OCI-M2 (cell line): ENCODE data around the gene DHX57.

Experiments used
- DNase-seq: peaks from one replicate; lab custom pipeline; 2025; ENCODE audit not compliant: unreplicated experiment; lab: John Stamatoyannopoulos, UW

DHX57 gene

DNA sequence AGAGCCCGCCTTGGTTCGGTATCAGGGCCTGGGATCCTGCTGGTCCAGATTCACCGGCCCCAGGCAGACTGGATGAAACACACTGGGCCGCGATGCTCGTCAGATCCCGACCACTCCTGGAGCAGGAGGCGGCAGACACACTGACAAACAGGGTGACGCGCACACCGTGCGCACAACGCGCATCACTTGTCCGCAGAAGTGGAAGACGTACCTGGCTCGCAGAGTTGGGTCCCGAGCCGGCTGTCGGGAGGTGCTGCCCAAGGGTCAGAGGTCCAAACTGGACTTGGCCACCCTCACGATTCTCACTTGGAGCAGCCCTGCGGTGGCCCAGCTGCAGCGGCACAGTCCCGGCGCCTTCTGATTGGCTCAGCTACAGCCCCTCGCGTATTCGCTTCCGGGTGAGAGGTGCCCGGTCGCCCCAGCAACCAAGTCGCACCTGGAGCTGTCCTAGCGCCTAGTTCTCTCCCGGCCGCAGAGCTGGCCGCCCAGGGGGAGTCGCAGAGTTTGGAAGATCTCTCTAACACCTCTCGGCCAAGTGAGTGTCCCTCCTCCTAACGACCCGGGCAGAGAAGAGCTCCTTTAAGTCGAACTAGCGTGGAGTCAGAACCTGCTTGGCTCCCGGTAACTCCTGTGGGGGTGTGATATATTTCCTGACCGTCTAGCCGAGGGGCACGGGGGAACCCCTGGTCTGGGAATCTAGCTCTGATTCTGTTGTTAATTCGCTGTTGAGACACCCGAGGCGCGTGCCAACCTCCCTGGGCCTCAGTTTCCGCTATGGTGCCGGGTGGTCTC is at the start of gene DHX57, which contains the start of gene MORN2:
Gene DHX57, minus strand, starts transcription at position 359 of the 792 bp plus-strand sequence. CDS start 7,529 bp downstream, outside the sequence.
Gene MORN2, plus strand, starts transcription at position 401 of the 792 bp plus-strand sequence.
- DNase-seq = peak; percentile 22

- DNase-seq = no peak
These were observed 47.2 kb upstream of the DHX57 start for GRCh38 chr2:38922902-38923301.

DNA sequence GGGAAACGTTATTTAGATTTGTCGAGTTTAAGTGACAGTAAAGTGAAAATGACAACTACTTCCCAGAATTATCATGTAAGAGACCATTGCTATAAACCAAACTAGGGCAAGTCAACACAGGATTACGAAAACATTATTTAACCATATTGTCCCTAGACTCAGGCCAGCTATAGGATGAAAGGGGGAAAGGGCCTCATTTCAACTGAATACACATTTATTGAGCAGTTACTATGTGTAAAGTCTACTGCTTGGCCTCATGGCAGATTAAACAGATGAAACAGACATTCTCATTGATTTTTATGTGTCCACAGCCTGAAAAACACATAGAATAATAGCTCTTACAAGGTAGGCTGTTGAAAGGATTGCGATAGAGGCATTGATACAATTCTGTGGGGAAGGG is 46.7 kb upstream of the DHX57 start:
- no peak for DNase-seq

- no peak for DNase-seq
These were observed 36.9 kb upstream of the DHX57 start for GRCh38 chr2:38912619-38913018.

- DNase-seq = no peak
These were observed 35.5 kb upstream of the DHX57 start for GRCh38 chr2:38911191-38911590.

GRCh38 chr2:38909872-38910271 is 34.1 kb upstream of the DHX57 start:
- DNase-seq = no peak

DNA sequence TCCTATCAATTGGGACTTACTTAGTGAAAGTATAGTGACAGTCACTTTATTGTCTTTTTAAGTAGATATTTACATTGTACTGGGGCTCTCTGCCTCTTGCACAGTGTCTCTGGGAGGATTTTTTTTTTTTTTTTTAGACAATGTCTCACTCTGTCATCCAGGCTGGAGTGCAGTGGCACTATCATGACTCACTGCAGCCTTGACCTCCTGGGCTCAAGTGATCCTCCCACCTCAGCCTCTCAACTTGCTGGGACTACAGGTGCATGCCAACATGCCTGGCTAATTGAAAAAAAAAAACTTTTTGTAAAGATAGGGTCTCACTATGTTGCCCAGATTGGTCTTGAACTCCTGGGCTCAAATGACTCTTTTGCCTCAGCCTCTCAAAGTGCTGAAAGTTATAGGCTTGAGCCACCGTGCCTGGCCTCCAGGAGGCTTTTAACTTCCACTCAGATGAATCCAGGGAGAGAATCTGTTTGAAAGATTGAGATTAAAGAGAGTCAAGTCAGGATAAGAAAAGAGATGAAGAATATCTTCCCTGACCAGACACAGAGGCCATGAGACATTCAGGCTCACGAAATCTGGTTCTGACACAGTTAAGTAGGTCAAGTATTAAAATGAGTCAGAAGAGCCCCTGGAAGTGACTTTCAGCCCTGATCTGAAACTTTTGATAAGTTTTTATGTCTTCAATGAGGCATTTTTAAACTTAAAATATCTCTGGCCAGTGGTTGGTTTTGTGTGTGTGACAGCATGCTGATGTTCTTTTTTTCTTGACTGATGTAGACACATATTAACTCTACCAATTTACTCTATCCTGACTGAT is 32.2 kb upstream of the DHX57 start:
- DNase-seq = no peak

GRCh38 chr2:38907242-38907641 is 31.5 kb upstream of the DHX57 start:
- DNase-seq = no peak

GRCh38 chr2:38905251-38905650 is 29.5 kb upstream of the DHX57 start:
- no peak for DNase-seq

- DNase-seq = no peak
These were observed 25.0 kb upstream of the DHX57 start for GRCh38 chr2:38900726-38901125.

DNA sequence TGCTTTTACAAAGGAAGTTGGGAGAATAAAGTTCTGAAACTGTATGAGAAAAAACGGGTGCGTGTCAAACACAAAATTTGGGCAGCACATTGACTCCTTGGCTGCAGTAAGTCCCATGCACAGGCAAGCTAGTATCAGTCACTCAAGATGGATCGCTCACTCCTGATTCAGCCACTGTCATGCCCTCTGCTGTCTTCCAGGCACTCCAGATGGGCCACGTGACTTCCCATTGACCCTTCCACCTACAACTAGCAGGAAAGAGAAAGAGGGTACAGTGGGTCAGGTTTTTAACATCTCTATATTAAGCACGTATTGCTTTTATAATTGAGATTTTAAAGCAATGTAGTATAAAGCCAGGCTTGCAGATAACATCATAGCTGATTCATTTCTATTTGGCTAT is 22.5 kb upstream of the DHX57 start:
- DNase-seq = no peak

- no peak for DNase-seq
These were observed 17.1 kb upstream of the DHX57 start for GRCh38 chr2:38892819-38893218.

- no peak for DNase-seq
These were observed 13.8 kb upstream of the DHX57 start, which contains the start of gene ARHGEF33 for GRCh38 chr2:38889575-38889974. TSS of gene ARHGEF33 (plus strand) at chr2:38889875. CDS start at chr2:38919448, 29,573 bp downstream.

DNA sequence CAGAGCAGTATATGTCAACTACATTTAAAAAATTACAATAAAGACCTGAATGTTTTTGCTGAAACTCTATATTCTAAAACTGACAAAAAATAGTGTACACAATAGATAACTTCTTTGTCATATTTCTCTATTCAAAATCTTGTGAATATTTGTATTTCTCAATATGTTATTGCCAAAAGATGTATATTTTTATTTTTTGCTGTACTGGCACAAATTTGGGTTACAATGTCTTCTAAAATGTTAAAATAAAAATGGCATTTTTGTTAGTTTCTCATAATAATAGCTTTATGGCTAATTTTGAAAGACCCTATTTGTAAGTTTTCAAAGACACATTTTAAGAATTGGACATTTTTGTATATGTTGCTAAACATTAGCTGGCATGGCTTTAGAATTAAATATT is 13.3 kb upstream of the DHX57 start:
- DNase-seq = no peak

DNA sequence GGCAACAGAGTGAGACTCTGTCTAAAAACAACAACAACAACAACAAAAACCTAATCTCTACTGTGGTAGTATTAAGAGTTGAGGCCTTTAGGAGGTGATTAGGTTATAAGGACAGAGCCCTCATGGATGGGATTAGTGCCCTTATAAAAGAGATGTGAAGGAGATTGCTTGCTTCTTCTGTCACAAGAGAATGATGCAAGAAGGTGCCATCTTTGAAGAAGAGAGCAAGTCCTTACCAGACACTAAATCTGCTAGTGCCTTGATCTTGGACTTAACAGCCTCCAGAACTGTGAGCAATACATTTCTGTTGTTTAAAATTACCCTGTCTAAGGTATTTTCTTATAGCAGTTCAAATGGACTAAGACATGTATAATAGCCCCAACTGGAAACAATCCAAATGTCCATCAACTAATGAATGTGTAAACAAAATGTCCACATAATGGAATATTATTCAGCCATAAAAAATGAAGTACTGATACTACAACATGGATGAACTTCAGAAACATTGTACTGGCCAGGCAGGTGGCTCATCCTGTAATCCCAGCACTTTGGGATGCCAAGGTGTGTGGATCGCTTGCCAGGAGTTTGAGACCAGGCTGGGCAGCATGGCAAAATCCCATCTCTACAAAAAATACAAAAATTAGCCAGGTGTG is 12.3 kb upstream of the DHX57 start:
- DNase-seq = no peak

- DNase-seq = no peak
These were observed 11.6 kb upstream of the DHX57 start for GRCh38 chr2:38887347-38887746.

DNA sequence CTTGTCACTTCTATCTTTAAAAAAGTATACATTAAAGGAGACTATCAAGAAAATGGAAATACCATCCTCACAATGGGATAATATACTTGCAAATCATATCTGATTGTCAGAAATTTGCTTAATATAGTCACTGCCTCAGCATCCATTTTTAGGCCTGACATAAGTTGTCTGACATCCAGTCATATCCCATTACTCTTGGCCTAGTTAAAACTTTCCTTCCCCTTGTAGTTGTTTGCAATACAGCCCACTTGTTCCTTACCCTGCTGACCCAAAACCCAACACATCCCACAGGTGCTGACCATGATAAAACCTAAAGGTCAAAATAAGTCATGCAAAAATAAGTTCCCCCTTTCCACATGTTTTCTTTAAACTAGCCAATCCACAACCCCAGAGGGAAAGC is 10.3 kb upstream of the DHX57 start:
- DNase-seq = no peak

DNA sequence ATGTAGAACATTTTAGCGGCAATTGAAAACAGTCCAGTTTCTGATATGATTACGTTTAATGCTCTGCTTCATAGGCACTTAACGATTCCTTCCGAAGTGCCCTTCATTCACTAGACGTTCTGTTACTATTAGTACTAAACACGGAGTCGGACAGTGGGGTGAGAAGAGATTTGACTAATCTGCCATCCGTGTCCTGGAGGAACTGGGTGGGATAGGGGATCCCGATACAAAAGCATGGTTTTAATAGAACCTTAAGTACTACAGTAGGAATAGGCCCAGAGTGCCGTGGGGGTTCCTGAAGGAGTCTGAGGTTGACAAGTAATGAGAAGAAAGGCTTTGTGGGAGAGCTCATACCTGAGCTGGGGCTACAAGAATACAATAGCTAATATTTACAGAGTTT is 673 bp upstream of the DHX57 start:
- no peak for DNase-seq

DNA sequence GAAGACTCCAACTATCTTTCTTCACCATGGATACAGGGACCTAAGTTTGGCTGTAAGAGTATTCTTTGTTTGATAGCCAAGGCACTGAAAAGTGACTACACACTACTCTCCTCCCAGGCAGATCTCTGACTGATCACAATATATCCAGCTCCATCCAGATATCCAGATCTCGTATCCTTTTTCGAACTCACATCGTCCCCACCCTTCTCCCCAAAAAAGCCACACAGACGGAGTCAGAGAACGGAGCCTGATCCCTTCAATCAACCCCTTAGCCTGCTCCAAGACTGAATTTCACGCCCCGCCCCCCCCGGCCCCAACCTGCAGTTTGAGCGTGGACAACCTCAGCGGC is 533 bp downstream of the DHX57 start:
- DNase-seq = no peak

- no peak for DNase-seq
These were observed 2.0 kb downstream of the DHX57 start for GRCh38 chr2:38873763-38874162.

DNA sequence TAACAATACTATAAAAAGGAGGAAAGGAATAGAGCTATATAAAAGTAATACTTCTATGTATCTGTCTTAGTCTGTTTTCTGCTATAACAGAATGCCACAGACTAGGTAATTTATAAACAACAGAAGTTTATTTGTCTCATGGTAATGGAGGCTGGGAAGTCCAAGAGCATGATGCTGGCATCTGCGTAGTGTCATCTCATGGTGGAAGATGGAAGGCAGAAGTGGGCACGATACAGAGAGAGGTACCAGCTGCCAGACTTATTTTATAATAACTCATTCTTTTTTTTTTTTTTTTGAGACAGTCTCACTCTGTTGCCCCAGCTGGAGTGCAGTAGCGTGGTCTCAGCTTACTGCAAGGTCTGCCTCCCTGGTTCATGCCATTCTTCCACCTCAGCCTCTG is 4.3 kb downstream of the DHX57 start:
- DNase-seq = no peak
